ENCODE results near the gene TRIM14. TPM values are rescaled to one million over a fixed set of nuclear protein-coding genes. Genes with fewer than 3 reads are reported as not detected.

TRIM14 gene
- total and polyA plus RNA-seq, 2 of the 4 experiments (the other 2 are of a cell fraction) = 3.0 to 8.5 TPM

DNA sequence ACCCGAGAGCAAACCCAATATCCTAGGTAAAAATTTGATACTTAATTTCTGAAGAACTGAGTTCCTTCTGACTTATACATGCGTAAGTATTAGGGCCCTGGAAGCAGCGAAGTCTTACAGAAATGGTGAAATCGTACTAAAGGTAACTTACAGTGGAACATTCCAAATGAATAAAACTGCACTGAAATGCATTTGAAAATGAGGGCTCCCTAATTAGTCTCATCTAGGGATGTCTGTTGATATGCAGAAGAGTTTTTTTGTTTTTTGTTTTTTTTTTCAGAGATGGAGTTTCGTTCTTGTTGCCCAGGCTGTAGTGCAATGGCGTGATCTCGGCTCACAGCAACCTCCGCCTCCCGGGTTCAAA lies 72.9 kb downstream of the TRIM14 start:
- Histone ChIP-seq H2BK120ac (ENCODE audit: low read depth, low read length) (no peak overlapping the region), H3K4ac (ENCODE audit: low read depth, low read length) (no peak overlapping the region), H4K8ac (ENCODE audit: low read depth in 2 of 2, low read length in 2 of 2) (no peak overlapping the region), H2AK5ac (ENCODE audit: low read depth, low read length) (no peak overlapping the region), H3K36me3 (ENCODE audit: control insufficient read depth, insufficient read depth, low read length) (no peaks in the 10 kb centered on the region), H3K23ac (ENCODE audit: low read depth, low read length) (no peak overlapping the region), H2AFZ (replicated peaks; ENCODE audit: low read length, poor library complexity) (no peak overlapping the region), H3K4me3 (ENCODE audit: insufficient read depth, low read depth, low read length) (no peak overlapping the region), H4K20me1 (ENCODE audit: insufficient read depth, low read length) (no peaks in the 10 kb centered on the region), H2BK20ac (ENCODE audit: low read depth, low read length) (no peak overlapping the region), H3K4me2 (ENCODE audit: low read depth, low read length) (no peak overlapping the region), H3K79me1 (ENCODE audit: low read depth in 1 of 2, low read length in 2 of 2) (no peaks in the 10 kb centered on the region), H3K9me1 (ENCODE audit: insufficient read depth, low read length) (no peaks in the 10 kb centered on the region), H4K91ac (ENCODE audit: insufficient read depth, low read depth, low read length) (no peak overlapping the region), H3K56ac (ENCODE audit: extremely low read depth, insufficient read depth, low read length) (no peak overlapping the region), H3K27ac (ENCODE audit: insufficient read depth, low read length) (no peak overlapping the region), H4K5ac (ENCODE audit: low read depth, low read length) (no peak overlapping the region), H3K14ac (replicated peaks; ENCODE audit: low read depth, low read length) (no peak overlapping the region), H3K9ac (ENCODE audit: low read depth, low read length) (no peak overlapping the region), H3K4me1 (ENCODE audit: control insufficient read depth, insufficient read depth, low read length) (no peaks in the 10 kb centered on the region), H2BK15ac (ENCODE audit: low read depth, low read length) (no peak overlapping the region), H3K27me3 (ENCODE audit: control insufficient read depth, insufficient read depth, low read length) (no peaks in the 10 kb centered on the region), H2AK9ac (replicated peaks; ENCODE audit: low read depth, low read length, poor library complexity) (no peak overlapping the region), H3K18ac (ENCODE audit: low read depth, low read length) (no peak overlapping the region), H3K9me3 (ENCODE audit: control insufficient read depth, insufficient read depth, low read length) (no peaks in the 10 kb centered on the region), H2BK5ac (ENCODE audit: low read depth, low read length, poor library complexity, severe bottlenecking) (no peak overlapping the region)
- dilution Hi-C loops (cut with HindIII; ENCODE audit: low sequenced_read_pairs, unreplicated experiment) (no loop called here), in situ Hi-C loops (cut with MboI; ENCODE audit: low sequenced_read_pairs) (no loop called here), intact Hi-C loops (cut with micrococcal nuclease) (no loop called here)
- CTCF ChIA-PET = no interaction called here
- POLR2A ChIA-PET (ENCODE audit: unreplicated experiment) = no interaction called here
- no TSS peak for BruUV-seq (replicated peaks)
- DNase-seq (no peak), ATAC-seq (ENCODE audit: low read depth) (no peak)
- 100% methylated on average over 2 of the region's 9 CpGs; no CpG with 5 or more reads in 1 of the 2 experiments for WGBS, 2 experiments (ENCODE audit: extremely low coverage in 2 of 2, insufficient read length in 1 of 2)
- TF ChIP-seq, protein P1, sequence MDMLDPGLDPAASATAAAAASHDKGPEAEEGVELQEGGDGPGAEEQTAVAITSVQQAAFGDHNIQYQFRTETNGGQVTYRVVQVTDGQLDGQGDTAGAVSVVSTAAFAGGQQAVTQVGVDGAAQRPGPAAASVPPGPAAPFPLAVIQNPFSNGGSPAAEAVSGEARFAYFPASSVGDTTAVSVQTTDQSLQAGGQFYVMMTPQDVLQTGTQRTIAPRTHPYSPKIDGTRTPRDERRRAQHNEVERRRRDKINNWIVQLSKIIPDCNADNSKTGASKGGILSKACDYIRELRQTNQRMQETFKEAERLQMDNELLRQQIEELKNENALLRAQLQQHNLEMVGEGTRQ (IDR thresholded peaks at IDR 0.05; ENCODE audit: low read depth, low read length) = no peak
- TF ChIP-seq RFX5 (IDR thresholded peaks at IDR 0.05; ENCODE audit: low read depth, low read length) (no peak), ELK1 (IDR thresholded peaks at IDR 0.05; ENCODE audit: borderline replicate concordance, low read depth, low read length) (no peak), MAFK (IDR thresholded peaks at IDR 0.05; ENCODE audit: low read depth, low read length) (no peak), FOS (IDR thresholded peaks at IDR 0.05; ENCODE audit: low read depth, low read length) (no peak), SMC3 (IDR thresholded peaks at IDR 0.05; ENCODE audit: low read depth, low read length) (no peak), CHD1 (IDR thresholded peaks at IDR 0.05; ENCODE audit: low read depth, low read length) (no peak), POLR2A (IDR thresholded peaks at IDR 0.05; ENCODE audit: low read depth, low read length) (no peak), NFE2L2 (IDR thresholded peaks at IDR 0.05; ENCODE audit: low read depth, low read length) (no peak), MAZ (IDR thresholded peaks at IDR 0.05; ENCODE audit: borderline replicate concordance, low read depth, low read length) (no peak), CEBPB (IDR thresholded peaks at IDR 0.05; ENCODE audit: low read depth, low read length) (no peak), CTCF (conservative IDR thresholded peaks at IDR 0.05; ENCODE audit: low read depth, low read length) (no peak), MXI1 (IDR thresholded peaks at IDR 0.05; ENCODE audit: borderline replicate concordance, low read depth, low read length) (no peak)

Measured in IMR-90 (cell line).